NCI-H128 (cell line): ENCODE data around the gene SV2B.

Experiments used
- DNase-seq: peaks from one replicate; lab custom pipeline; 2025; ENCODE audit not compliant: unreplicated experiment; lab: John Stamatoyannopoulos, UW

Gene SV2B

DNA sequence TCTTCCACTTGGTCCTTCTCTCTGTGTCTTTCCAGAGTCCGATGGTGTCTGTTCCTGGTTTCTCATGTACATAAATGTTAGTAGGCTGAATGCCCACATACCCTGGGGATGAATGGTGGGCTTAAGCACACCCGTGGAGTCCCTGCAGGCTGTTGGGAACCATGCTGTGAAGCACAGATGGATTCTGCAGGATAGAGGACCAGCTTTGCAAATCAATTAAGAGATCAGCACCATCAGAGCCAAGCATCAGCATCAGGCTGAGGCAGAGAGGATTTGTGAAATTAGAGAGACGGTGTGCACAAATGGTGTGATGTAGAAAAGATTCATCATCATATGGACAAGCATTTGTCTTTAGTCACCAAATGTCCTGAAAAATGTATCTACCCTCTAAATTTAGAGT, 127.1 kb downstream of the SV2B start:
- no peak for DNase-seq

DNA sequence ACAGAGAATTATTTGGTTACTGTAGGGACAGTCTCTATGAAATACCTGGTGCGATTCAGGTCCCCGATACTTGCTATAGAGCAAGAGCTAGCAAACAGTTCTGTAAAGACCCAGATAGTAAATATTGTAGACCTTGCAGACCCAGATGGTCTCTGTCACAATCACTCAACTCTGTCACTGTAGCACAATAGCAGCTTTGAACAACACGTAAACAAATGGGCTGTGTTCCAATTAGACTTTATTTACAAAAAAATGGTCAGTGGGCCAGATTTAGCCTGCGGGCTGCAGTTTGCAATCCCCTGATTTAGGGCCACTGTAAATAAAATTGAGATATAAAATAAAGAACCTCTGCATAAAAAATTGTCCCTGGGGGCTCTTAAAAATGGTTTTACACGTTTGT, 127.7 kb downstream of the SV2B start:
- no peak for DNase-seq

DNA sequence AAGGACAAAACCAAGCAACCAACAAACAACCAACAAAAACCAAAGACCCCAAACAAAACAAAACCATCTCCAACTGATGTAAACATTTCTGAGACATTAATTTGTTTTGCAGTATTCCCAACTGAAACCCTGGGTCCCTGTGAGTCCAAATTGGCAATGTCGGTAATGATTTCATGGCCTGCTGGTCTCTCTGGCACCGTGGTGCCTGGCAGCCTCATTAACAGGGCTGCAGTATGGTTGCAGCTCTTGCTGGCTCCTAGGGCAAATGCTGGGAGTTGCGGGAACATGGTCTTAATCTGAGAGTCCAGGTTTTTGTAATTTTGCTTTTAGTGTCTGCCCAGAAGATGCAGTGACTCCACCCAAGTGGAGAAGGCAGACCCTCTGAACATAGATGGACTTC, 128.3 kb downstream of the SV2B start:
- no peak for DNase-seq

DNA sequence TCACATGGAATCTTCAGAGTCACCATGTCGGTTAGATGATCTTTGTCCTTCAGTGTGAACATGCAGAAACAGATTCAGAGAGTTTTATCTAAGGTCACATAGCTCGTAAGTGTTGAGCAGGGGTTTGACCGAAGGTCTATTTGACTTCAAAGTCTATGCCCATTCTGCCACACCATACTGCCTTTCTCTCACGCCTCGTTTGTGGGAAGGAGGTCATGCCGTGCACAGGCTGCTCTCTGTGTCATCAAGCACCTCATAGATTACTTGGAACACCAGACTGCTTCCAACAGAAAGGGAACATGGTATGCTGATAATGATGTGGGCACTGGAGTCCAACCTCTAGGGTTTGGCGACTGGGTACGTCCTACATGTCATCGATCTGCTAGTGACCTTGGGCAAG, 128.8 kb downstream of the SV2B start:
- no peak for DNase-seq

DNA sequence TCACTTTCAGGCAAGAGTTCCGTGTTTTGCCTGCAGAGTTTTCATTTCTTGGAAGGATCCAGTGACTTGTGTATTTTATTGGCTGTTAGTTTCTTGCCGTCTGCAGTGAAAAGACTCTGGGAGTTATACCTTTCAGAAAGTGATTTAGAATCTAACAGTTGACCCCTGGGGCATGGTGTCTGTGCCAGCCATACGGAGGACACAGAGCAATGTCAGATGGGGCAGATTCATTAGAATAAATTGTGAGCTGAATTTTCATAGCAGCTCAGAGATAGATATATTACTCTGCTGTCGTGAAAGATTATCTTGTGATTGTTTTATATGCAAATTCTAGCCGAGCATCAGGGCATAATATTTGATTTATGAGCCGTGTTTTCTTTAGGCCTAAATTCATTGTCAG, 131.6 kb downstream of the SV2B start:
- no peak for DNase-seq

DNA sequence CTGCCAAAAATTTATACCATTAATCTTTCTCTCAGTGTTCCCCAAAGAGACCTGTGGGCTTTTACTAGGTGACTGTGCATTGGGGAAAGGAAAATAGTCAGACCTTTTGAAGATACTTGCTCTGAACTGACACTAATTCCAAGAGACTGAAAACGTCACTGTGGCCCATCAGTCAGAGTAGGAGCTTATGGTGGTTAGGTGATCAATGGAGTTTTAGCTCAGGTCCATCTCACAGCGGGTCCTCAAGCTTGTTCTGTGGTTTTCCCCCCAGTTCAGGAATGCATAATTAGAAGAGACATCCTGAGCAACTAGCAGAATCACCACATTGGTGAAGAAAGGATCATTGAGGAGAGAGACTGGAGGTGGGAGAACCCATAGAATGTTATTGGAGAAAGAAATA, 134.7 kb downstream of the SV2B start:
- no peak for DNase-seq

DNA sequence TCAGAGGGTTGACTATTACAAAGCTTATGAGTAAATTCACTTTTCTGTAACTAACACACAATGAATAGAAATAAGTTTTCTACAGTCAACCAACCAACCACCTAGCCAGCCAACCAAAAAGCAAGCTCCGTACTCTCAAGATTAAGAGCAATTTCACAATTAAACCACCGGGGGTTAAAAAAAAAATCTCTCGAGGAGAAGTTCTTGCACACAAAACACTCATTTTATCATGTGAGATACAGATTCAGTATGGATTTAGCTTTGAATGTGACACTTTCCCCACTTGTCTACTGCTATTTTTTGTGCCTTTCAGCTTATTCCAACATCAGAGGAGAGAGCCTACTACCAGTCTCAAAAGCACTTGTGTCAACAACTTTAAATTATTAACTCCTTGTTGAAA, 135.3 kb downstream of the SV2B start:
- no peak for DNase-seq

DNA sequence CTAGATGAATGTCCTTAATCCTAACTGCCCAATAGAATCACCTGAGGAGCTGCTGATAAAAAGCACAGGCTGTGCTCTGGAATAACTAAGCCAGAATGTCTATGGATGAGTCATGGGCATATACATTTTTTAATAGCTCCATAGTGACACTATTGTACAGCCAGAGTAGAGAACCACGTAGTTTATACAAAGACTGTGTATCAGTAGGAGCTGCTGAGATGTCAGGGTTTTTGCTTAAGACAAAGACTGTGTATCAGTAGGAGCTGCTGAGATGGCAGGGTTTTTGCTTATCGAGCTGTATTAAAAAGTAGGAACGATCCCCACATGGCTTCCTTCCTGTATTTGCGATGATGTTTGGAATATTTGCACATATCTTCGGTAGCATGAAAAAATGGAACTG, 137.4 kb downstream of the SV2B start:
- no peak for DNase-seq

DNA sequence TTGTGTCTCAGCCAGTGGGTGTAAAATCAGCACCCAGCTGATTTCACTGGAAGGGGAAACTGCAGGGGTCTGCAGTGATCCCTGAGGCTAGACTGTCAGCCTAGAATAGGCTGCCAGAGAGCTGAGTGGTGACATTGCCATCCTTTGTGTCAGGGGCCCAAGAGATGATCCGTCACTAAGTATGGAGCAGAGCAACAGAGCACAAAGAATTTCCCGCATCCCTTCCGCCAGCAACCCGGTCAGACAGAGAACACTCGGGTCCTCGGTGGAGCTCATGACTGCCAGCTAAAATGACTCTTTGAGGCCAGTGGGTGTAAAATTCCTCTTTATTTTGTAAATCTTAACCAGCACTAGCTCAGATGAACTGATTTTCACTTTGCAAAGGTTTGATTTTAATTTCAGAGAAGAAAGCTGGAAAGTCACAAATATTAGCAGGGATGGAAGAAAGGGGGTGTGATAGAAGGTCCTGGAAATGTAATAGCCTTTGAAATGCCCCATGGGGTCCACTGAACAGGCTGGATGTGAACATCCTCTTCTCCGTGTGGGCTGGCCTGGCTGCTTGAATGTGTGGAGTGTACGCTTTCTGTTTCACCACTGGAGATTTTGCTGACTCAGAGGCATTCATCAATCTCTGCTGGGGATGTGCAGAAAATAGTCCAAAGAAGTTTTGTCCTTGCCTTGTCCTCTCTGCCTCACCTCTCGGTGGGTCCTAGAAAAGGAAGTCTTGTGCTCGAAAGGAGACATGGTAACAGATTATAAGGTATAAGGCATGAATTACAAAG, 138.8 kb downstream of the SV2B start:
- no peak for DNase-seq

DNA sequence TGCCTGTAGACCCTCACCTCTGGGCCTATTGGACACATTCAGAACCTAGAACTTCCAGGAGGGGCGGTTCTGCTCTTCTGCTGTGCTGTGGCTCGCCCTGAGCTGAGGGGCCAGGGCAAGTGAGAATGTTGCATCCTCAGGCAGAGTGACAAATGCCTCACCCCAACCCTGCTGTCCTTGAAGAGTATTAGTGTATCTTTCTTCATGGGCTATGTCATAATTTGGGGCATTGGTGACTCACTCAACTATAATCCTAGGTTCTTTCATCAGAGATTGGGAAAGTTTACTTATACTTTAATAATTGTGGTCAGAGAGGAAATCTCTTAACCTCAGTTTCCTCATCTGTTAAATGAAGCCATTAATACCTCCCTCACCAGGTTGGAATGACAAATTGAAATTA, 143.8 kb downstream of the SV2B start:
- DNase-seq, result no peak

DNA sequence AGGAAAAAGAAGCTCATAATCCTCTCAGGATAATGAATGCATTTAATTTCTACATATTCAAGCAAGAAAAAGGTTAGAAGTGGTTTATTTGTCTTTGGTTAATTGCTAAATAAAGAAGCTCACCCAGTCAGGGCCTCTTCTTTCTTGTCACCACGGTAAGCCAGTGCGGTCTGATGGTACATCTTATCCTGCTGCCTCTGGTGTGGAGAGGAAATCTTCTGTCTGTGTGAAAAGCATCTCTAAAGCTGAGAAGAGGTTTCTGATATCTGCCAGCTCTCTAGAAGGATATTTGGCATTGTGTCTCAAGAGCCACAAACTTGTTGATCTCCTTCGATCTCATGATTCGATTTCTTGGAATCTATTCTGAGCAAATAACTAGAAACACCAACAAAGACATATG, 144.9 kb downstream of the SV2B start:
- no peak for DNase-seq

DNA sequence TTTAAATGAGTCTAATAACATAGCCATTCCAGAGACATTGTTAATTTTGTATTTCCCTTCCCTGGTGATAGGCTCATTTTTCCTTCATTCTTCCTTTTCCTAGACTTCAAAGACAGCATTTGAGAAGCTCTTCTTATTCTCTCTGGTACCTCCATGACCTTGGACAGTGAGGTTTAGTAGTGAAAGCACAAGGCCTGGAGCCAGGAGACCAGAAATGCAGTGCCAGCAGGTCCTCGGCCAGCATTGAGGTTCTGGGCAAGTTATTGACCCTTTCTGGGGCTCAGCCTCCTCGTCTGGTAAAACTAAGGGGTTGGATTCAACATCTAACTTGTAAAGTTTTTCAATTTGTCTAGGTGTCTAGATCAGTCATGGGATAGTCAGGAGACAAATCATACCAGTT, 146.9 kb downstream of the SV2B start:
- no peak for DNase-seq

DNA sequence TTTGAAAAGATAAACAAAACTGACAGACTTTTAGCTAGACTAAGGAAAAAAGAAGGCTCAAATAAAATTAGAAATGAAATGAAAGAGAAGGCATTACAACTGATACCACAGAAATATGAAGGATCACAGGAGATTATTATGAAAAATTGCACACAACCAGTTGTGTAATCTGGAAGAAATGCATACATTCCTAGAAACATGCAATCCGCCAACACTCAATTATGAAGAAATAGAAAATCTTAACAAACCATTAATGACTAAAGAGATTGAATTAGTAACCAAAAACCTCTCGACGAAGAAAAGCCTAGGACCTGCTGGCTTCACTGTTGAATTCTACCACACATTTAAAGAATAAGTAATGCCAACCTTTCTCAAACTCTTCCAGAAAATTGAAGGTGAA, 149.5 kb downstream of the SV2B start:
- DNase-seq, result no peak

DNA sequence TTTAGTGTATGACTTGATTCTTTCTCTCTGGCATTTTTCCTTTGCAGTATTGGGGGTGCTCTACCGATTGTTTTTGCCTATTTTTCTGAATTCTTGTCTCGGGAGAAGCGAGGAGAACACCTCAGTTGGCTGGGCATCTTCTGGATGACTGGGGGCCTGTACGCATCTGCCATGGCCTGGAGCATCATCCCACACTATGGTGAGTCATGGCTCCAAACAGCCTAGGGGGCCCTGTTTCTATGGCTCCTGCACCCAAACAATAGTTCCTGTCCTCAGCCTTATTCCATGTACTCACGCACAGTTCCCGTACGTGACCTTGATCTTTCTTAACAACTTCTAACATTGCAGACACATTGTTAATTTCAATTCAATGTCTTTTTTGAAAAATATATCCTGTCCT, 152.3 kb downstream of the SV2B start:
- no peak for DNase-seq

DNA sequence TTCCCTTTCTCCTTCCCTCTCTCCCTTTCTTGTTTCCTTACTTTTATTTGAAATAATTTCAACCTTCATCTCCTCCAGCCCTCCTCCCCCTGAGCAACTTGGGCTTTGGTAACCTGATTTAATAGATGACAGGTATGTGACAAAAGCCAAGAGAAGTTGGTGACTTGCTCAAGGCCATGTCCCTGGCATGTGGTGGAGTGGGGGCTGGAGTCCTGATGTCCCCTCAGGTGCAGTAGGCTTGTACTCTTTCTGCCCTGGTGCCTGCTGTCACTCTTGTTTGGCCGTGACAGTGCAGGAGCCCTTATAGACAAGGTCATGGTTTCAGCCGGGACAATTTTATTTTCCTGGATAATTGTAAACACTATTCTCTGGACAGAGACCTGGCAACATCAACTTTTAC, 152.7 kb downstream of the SV2B start:
- DNase-seq, result no peak

DNA sequence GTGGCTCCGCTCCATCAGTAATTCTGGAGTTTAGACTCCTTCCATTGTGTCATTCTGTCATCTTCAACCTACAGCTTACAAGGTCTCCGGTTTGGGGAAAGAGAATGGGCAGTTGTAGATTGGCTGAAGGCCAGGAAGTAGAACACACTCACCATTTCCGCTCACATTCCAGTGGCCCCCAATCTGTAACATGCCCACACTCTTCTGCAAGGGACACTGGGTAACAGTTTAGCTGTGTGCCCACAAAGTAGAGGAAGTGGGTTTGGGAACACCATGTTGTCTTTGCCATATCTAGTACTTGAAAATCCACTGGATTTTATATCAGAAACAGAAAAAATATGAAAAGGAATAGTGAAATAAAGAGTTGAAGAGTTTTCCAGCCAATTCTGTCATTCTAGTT, 153.5 kb downstream of the SV2B start:
- no peak for DNase-seq

DNA sequence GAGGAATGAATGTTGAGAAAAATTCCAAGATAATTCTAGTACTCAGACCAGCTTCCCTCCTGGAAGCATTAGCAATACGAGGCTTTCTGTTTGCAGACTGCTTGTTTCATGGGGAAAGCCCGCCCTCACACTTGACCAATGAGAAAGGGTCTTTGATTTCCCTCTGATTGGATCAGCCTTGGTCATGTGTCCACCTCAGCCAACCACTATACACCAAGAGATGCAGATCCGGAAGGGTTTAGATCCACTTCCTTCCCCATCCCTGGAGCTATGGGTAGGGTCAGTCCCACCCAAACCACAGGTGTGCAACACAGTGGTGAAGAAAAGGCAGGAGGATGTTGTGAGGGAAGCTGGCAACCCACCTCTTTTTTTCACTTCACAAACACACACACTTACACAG, 154.7 kb downstream of the SV2B start:
- DNase-seq, result no peak

DNA sequence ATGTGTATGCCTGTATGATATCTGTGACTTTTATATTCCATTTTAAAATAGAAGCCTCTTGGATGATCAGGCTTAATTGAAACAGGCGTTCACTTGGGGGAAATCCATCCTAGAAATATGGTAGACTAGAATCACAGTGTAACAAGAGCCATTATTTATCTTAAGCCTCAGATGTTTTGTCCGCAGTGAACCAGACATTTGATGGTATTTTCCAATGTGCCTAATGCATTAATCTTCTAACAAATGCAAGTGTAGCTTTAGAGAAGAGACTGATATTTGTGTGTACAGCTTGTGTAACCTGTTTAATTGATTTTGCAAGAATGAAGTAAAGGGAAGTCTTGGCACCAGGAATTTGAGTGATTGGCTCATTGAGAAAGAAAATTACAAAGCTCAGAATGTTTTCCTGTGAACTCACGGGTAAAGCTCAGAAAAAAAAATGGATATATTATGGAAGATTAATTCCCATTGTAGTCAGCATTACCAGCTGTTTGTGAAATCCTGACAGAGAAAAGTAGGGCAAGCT, 155.7 kb downstream of the SV2B start:
- no peak for DNase-seq

DNA sequence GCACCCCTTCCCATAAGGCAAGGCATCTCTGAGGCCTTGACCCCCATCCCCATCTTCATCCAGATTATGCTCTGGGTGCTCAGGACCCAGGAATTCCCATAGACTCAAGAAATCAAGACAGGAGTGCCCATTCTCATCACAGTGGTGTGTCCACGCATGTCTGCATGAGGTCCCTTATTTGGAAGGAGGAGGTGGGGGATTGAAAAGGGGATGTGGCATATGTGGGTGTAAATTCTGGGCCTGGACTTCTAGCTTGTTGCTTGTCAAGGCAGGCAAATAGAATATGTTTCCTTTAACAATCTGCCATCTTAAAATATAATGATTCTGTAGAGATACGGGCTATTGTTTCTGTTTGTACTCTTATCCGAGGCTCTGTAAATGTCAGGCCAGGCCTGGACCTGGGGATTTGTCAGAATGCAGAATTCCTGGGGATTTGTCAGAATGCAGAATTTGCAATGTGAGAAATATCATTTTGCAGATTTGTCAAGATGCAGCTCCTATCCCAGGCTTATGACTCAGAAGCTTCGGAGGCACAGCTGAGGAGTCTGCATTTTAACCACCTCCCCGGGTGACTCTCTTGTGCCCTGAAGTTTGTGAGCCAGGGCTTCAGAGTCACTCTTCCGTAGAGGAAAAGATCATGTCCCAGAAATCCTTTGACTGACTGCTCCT, 157.8 kb downstream of the SV2B start:
- DNase-seq, result no peak

DNA sequence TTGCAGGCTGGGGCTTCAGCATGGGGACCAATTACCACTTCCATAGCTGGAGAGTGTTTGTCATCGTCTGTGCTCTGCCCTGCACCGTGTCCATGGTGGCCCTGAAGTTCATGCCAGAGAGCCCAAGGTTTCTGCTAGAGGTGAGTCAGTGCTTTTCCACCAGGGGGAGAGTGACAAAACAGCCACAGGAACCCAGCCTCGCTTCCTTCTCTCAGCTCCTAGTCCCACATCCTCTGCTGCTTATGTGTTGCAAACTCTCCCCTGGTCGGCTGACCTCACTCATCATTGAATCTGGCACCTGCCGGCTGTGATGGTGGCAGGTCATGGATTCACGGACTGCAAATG, 158.3 kb downstream of the SV2B start:
- no peak for DNase-seq

DNA sequence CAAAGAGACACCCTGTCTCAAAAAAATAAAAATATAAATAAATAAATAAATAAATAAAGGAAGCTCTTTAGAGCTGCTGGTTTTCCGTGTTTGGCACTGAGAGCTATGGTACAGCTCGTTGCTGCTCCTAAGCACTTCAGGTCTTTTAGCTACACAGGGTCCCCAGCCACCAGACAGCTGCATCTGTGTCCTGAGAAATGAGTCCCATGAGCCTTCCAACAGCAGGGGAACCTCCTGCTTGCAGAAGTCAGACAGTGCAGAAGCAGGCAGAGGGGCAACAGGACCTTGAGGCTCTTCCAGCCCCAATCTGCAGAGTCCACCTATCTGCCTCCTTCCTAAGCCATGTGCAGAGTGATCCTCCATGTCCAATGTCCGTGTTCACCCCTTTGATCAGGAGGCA, 159.0 kb downstream of the SV2B start:
- no peak for DNase-seq

DNA sequence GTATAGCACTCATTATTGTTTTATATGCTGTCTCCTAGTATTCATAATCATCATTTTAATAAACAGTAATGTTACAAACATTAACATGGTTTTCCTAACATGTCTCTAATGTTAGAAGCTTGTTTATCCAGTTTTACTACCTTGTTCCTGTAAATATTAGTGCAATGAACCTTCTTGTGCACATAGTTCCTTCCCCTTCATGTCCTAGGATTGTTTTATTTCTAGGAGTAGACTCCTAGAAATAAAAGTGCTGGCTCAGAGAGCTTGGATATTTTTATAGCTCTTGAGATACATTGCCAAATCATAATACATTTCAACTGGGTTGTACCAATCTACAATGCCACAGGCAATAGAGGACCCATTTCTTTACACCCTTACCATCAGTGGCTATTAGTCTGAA, 161.3 kb downstream of the SV2B start:
- DNase-seq, result no peak
